ENCODE data around the gene SP6.

SP6 gene

DNA sequence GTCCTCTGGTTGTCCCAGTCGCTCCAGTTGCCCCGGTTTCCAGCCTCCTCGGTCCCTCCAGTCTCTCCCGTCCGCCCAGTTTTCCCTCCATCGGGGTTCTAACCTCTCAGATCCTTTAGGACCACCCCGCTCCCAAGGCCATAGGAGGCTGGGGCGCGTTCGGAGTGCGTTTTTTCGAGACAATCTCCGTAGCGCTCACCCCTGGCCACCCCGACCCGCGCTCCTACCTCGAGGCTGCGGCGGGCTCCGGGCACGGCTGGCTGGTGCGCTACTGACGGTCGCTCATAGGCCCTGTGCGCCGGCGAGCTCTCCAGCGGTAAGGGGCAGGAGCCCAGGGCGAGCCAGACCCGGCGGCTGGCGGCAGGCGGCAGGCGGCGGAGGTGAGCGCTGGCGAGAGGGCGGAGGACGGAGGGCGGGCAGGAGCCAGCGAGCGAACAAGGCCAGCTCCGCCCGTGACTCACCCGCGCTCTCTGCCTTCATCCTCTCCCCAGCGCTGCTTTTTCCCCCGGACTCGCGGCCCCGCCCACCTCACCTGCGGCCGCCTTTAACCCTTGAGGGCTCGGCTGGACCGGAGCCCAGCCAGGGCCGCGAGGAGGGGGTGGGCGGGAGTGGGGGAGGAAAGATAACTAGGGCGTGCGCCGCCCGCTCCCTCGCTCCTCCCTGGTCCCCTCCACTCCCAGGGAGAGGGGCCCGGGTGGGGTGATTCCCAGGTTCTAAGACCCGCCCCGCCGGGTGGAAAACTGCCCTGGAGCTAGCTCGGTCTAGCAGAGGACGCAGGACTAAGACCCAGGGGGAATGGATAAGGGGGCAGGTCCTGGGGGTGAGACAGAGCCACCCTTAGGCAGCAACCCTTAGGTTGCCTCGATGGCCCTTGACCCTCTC, at the start of gene SP6:
TSS of gene SP6 (minus strand) at position 472 of the 882 bp plus-strand sequence. CDS start 2,734 bp downstream, outside the sequence.
- H3K4me3 ChIP-seq (replicated peaks; ENCODE audit: low read depth, low read length): peak within 1 kb of the TSS; percentile 10
- no peak for TF ChIP-seq CTCF (IDR thresholded peaks at IDR 0.05; ENCODE audit: low read length, missing control alignments)
- DNase-seq (ENCODE audit: low read depth): peak; percentile 47

DNA sequence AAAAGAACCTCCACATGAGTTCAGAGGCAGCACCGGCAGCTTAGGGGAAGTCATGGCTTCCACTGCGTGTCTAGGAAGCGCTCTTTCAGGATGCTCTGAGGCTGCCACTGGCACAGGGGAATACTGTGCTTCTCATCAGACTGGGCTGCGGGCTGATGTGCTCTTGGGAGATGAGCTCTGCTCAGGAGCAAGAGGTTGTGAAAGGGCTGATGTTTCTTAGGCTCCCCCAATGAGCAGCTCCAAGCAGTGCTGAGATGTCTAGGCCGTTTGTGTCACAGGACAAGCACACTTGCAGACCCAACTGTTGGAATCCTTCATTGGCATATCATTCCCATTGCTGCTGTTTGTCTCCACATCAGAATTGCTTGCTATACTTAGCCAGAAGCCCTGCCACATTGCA, 48.7 kb upstream of the SP6 start:
- no peak for DNase-seq (ENCODE audit: low read depth)
- no peak overlapping the region for H3K4me3 ChIP-seq (replicated peaks; ENCODE audit: low read depth, low read length)
- TF ChIP-seq CTCF (IDR thresholded peaks at IDR 0.05; ENCODE audit: low read length, missing control alignments): no peak

DNA sequence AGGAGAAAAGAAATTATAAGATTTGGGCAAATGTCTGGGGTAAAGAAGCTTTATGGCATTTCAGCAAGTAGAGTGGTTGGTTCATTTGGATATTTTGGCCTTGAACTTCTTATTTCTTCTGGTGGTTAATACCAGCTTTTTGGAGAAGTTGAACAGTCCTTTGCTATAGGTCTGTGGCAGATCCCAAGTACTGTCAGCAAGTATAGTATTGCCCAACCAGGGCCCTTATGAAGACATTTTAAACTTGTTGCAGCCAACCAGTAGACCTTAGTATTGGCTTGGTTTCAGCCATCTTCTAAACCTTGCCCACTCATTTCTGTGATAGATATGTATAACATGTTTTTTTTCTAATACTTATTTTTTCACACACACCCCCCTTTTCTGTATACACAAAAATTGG, 47.3 kb upstream of the SP6 start:
- H3K4me3 ChIP-seq (replicated peaks; ENCODE audit: low read depth, low read length): no peak overlapping the region
- no peak for TF ChIP-seq CTCF (IDR thresholded peaks at IDR 0.05; ENCODE audit: low read length, missing control alignments)
- no peak for DNase-seq (ENCODE audit: low read depth)

DNA sequence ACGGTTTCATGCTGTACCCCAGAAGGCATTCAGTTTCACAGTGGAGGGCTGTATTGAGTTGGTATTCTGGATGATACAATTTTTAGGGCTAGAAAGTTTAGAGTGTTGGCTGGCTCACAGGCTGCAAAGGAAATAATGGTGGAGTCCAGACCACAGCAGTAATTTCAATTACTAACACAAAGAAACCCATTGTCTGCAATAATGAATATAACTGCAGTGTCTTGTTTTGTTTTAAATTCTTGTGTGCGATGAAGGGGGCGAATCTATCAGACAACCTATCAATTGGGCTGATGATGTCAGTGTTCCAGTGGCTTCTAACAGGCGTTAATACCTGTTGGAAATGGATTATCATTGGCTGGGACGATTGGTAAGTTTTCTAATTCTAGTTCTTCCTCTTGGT, 46.6 kb upstream of the SP6 start:
- no peak for TF ChIP-seq CTCF (IDR thresholded peaks at IDR 0.05; ENCODE audit: low read length, missing control alignments)
- H3K4me3 ChIP-seq (replicated peaks; ENCODE audit: low read depth, low read length): peak overlapping the region; percentile 68
- no peak for DNase-seq (ENCODE audit: low read depth)

GRCh38 chr17:47896672-47897490, 45.9 kb upstream of the SP6 start:
- peak overlapping the region; percentile 68 for H3K4me3 ChIP-seq (replicated peaks; ENCODE audit: low read depth, low read length)
- no peak for TF ChIP-seq CTCF (IDR thresholded peaks at IDR 0.05; ENCODE audit: low read length, missing control alignments)
- DNase-seq (ENCODE audit: low read depth): peak; percentile 17

GRCh38 chr17:47895856-47896671, 45.1 kb upstream of the SP6 start, which contains the start of gene SP2:
SP2 (plus strand) TSS chr17:47896236; CDS start chr17:47896287, 51 bp downstream.
- peak; percentile 100 for DNase-seq (ENCODE audit: low read depth)
- peak within 1 kb of the TSS; percentile 94 for H3K4me3 ChIP-seq (replicated peaks; ENCODE audit: low read depth, low read length)
- TF ChIP-seq CTCF (IDR thresholded peaks at IDR 0.05; ENCODE audit: low read length, missing control alignments): no peak
